ENCODE results near the gene GRID2IP.
"Not testable (repeated sequence)": the region's sequence is repeated elsewhere in the genome, so short reads cannot be mapped to it uniquely, and the experiment has no call there.

GRID2IP gene

GRCh38 chr7:6478186-6478585 lies 73.1 kb downstream of the GRID2IP start:
- Histone ChIP-seq H3K27me3 (replicated peaks in 2 of 5; ENCODE audit: control insufficient read depth in 4 of 5, insufficient read depth in 5 of 5, low read length in 4 of 5) (no peaks in the 10 kb centered on the region), H3K27ac (ENCODE audit: insufficient read depth in 1 of 2, low read depth in 1 of 2, low read length in 2 of 2, poor library complexity in 1 of 2, severe bottlenecking in 2 of 2) (no peak overlapping the region), H3K4me3 (ENCODE audit: control insufficient read depth in 1 of 7, extremely low read depth in 1 of 7, insufficient read depth in 4 of 7, low read depth in 2 of 7, low read length in 6 of 7) (no peak overlapping the region), H3K36me3 (ENCODE audit: control insufficient read depth in 4 of 4, insufficient read depth in 4 of 4, low read length in 3 of 4) (peaks cover 1 to 36% (median 7%) of the 10 kb centered on the region in 4 experiments), H3K4me1 (ENCODE audit: control extremely low read depth in 1 of 4, control insufficient read depth in 4 of 4, insufficient read depth in 4 of 4, low read length in 3 of 4) (peaks cover 10 to 27% (median 19%) of the 10 kb centered on the region in 4 experiments), H3K9me3 (ENCODE audit: control extremely low read depth in 1 of 5, control insufficient read depth in 4 of 5, insufficient read depth in 2 of 5, low read depth in 1 of 5, low read length in 4 of 5) (no peaks in the 10 kb centered on the region)
- POLR2A ChIA-PET, result no interaction called here
- CTCF ChIA-PET, result interaction anchor here (0.9 kb wide), 1 partner anchor 13 kb away, joined by 3 read pairs; no protein-coding TSS in a partner anchor
- WGBS (ENCODE audit: insufficient coverage), result 96% methylated on average over 4 of the region's 7 CpGs
- no peak for DNase-seq

GRCh38 chr7:6477318-6477660 lies 74.0 kb downstream of the GRID2IP start:
- peaks cover 4 to 44% (median 11%) of the 10 kb centered on the region in 4 experiments for H3K36me3 ChIP-seq (ENCODE audit: control insufficient read depth in 4 of 4, insufficient read depth in 4 of 4, low read length in 3 of 4)
- DNase-seq, result no peak
- H3K27ac ChIP-seq (ENCODE audit: insufficient read depth in 1 of 2, low read depth in 1 of 2, low read length in 2 of 2, poor library complexity in 1 of 2, severe bottlenecking in 2 of 2), result peak overlapping the region in 1 of 2 experiments; percentile 23
- POLR2A ChIA-PET, result interaction anchor here (0.8 kb wide), 1 partner anchor 11 kb away, joined by 3 read pairs; no protein-coding TSS in a partner anchor
- peaks cover 8 to 20% (median 13%) of the 10 kb centered on the region in 4 experiments for H3K4me1 ChIP-seq (ENCODE audit: control extremely low read depth in 1 of 4, control insufficient read depth in 4 of 4, insufficient read depth in 4 of 4, low read length in 3 of 4)
- WGBS (ENCODE audit: insufficient coverage), result no CpG with 5 or more reads among the region's 1 CpG
- no peaks in the 10 kb centered on the region for H3K9me3 ChIP-seq (ENCODE audit: control extremely low read depth in 1 of 5, control insufficient read depth in 4 of 5, insufficient read depth in 2 of 5, low read depth in 1 of 5, low read length in 4 of 5)
- no peaks in the 10 kb centered on the region for H3K27me3 ChIP-seq (replicated peaks in 2 of 5; ENCODE audit: control insufficient read depth in 4 of 5, insufficient read depth in 5 of 5, low read length in 4 of 5)
- H3K4me3 ChIP-seq (ENCODE audit: control insufficient read depth in 1 of 7, extremely low read depth in 1 of 7, insufficient read depth in 4 of 7, low read depth in 2 of 7, low read length in 6 of 7), result no peak overlapping the region
- CTCF ChIA-PET, result interaction anchor here (0.9 to 1.4 kb wide), 3 partner anchors 13 to 19 kb away, joined by 3 to 6 read pairs (median 3); no protein-coding TSS in a partner anchor

- Histone ChIP-seq H3K9me3 (ENCODE audit: control extremely low read depth in 1 of 5, control insufficient read depth in 4 of 5, insufficient read depth in 2 of 5, low read depth in 1 of 5, low read length in 4 of 5) (no peaks in the 10 kb centered on the region), H3K4me1 (ENCODE audit: control extremely low read depth in 1 of 4, control insufficient read depth in 4 of 4, insufficient read depth in 4 of 4, low read length in 3 of 4) (peaks cover 8 to 18% (median 12%) of the 10 kb centered on the region in 4 experiments), H3K4me3 (ENCODE audit: control insufficient read depth in 1 of 7, extremely low read depth in 1 of 7, insufficient read depth in 4 of 7, low read depth in 2 of 7, low read length in 6 of 7) (no peak overlapping the region), H3K36me3 (ENCODE audit: control insufficient read depth in 4 of 4, insufficient read depth in 4 of 4, low read length in 3 of 4) (peaks cover 6 to 48% (median 15%) of the 10 kb centered on the region in 4 experiments), H3K27ac (ENCODE audit: insufficient read depth in 1 of 2, low read depth in 1 of 2, low read length in 2 of 2, poor library complexity in 1 of 2, severe bottlenecking in 2 of 2) (peak overlapping the region in 1 of 2 experiments; percentile 63), H3K27me3 (replicated peaks in 2 of 5; ENCODE audit: control insufficient read depth in 4 of 5, insufficient read depth in 5 of 5, low read length in 4 of 5) (no peaks in the 10 kb centered on the region)
- 98% methylated on average over 5 of the region's 7 CpGs for WGBS (ENCODE audit: insufficient coverage)
- ChIA-PET CTCF (interaction anchor here (1.1 to 2.2 kb wide), 5 partner anchors 10 to 98 kb away, joined by 3 to 6 read pairs (median 4); no protein-coding TSS in a partner anchor), POLR2A (interaction anchor here (0.6 to 1.4 kb wide), 4 partner anchors 10 to 272 kb away, joined by 3 to 5 read pairs (median 3); partner anchors contain the start of gene DAGLB)
- peak in 2 of 3 donors; percentile 50 to 52 for DNase-seq
Observed at GRCh38 chr7:6476596-6477317, 74.5 kb downstream of the GRID2IP start.

- CTCF ChIA-PET, result interaction anchor here (0.7 to 2.2 kb wide), 5 partner anchors 9 to 99 kb away, joined by 3 to 6 read pairs (median 4); no protein-coding TSS in a partner anchor
- peak in 2 of 3 donors; percentile 9 to 18 for DNase-seq
- Histone ChIP-seq H3K4me1 (ENCODE audit: control extremely low read depth in 1 of 4, control insufficient read depth in 4 of 4, insufficient read depth in 4 of 4, low read length in 3 of 4) (peaks cover 8 to 16% (median 12%) of the 10 kb centered on the region in 4 experiments), H3K27me3 (replicated peaks in 2 of 5; ENCODE audit: control insufficient read depth in 4 of 5, insufficient read depth in 5 of 5, low read length in 4 of 5) (no peaks in the 10 kb centered on the region), H3K27ac (ENCODE audit: insufficient read depth in 1 of 2, low read depth in 1 of 2, low read length in 2 of 2, poor library complexity in 1 of 2, severe bottlenecking in 2 of 2) (peak overlapping the region in 1 of 2 experiments; percentile 63), H3K4me3 (ENCODE audit: control insufficient read depth in 1 of 7, extremely low read depth in 1 of 7, insufficient read depth in 4 of 7, low read depth in 2 of 7, low read length in 6 of 7) (no peak overlapping the region), H3K9me3 (ENCODE audit: control extremely low read depth in 1 of 5, control insufficient read depth in 4 of 5, insufficient read depth in 2 of 5, low read depth in 1 of 5, low read length in 4 of 5) (no peaks in the 10 kb centered on the region), H3K36me3 (ENCODE audit: control insufficient read depth in 4 of 4, insufficient read depth in 4 of 4, low read length in 3 of 4) (peaks cover 9 to 49% (median 18%) of the 10 kb centered on the region in 4 experiments)
- WGBS (ENCODE audit: insufficient coverage), result 92% methylated on average over 2 of the region's 3 CpGs
- POLR2A ChIA-PET, result interaction anchor here (0.9 to 1.4 kb wide), 2 partner anchors 9 to 27 kb away, joined by 3 read pairs; partner anchors contain the start of gene DAGLB
Observed at GRCh38 chr7:6475433-6476186, 75.7 kb downstream of the GRID2IP start.

- peaks cover 0 to 7% (median 1%) of the 10 kb centered on the region in 5 experiments for H3K9me3 ChIP-seq (ENCODE audit: control extremely low read depth in 1 of 5, control insufficient read depth in 4 of 5, insufficient read depth in 2 of 5, low read depth in 1 of 5, low read length in 4 of 5)
- peaks cover 20 to 73% (median 56%) of the 10 kb centered on the region in 4 experiments for H3K36me3 ChIP-seq (ENCODE audit: control insufficient read depth in 4 of 4, insufficient read depth in 4 of 4, low read length in 3 of 4)
Observed at GRCh38 chr7:6465862-6466261, 85.4 kb downstream of the GRID2IP start.

GRCh38 chr7:6463609-6464008 lies 87.7 kb downstream of the GRID2IP start:
- H3K27me3 ChIP-seq (replicated peaks in 2 of 5; ENCODE audit: control insufficient read depth in 4 of 5, insufficient read depth in 5 of 5, low read length in 4 of 5); H3K4me3 ChIP-seq (ENCODE audit: control insufficient read depth in 1 of 7, extremely low read depth in 1 of 7, insufficient read depth in 4 of 7, low read depth in 2 of 7, low read length in 6 of 7); DNase-seq; H3K9me3 ChIP-seq (ENCODE audit: control extremely low read depth in 1 of 5, control insufficient read depth in 4 of 5, insufficient read depth in 2 of 5, low read depth in 1 of 5, low read length in 4 of 5); H3K4me1 ChIP-seq (ENCODE audit: control extremely low read depth in 1 of 4, control insufficient read depth in 4 of 4, insufficient read depth in 4 of 4, low read length in 3 of 4): not testable (repeated sequence)
- CTCF ChIA-PET, result interaction anchor here (0.7 to 1.6 kb wide), 5 partner anchors 9 to 341 kb away, joined by 3 to 7 read pairs (median 3); no protein-coding TSS in a partner anchor
- 100% methylated on average over 1 of the region's 5 CpGs for whole genome bisulfite sequencing (ENCODE audit: insufficient coverage)
- Histone ChIP-seq H3K36me3 (ENCODE audit: control insufficient read depth in 4 of 4, insufficient read depth in 4 of 4, low read length in 3 of 4) (peaks cover 16 to 64% (median 48%) of the 10 kb centered on the region in 4 experiments), H3K27ac (ENCODE audit: insufficient read depth in 1 of 2, low read depth in 1 of 2, low read length in 2 of 2, poor library complexity in 1 of 2, severe bottlenecking in 2 of 2) (peak overlapping the region in 1 of 2 experiments; percentile 9)
- POLR2A ChIA-PET, result interaction anchor here (0.6 kb wide), 1 partner anchor 756 kb away, joined by 3 read pairs; no protein-coding TSS in a partner anchor

More at GRCh38 chr7:6465862-6466261, 85.4 kb downstream of the GRID2IP start:
- no peak overlapping the region for H3K4me3 ChIP-seq (ENCODE audit: control insufficient read depth in 1 of 7, extremely low read depth in 1 of 7, insufficient read depth in 4 of 7, low read depth in 2 of 7, low read length in 6 of 7)
- H3K27me3 ChIP-seq (replicated peaks in 2 of 5; ENCODE audit: control insufficient read depth in 4 of 5, insufficient read depth in 5 of 5, low read length in 4 of 5), result no peaks in the 10 kb centered on the region
- 97% methylated on average over 6 of the region's 8 CpGs for WGBS (ENCODE audit: insufficient coverage)
- ChIA-PET POLR2A (no interaction called here), CTCF (interaction anchor here (1.7 to 1.8 kb wide), 2 partner anchors 10 to 46 kb away, joined by 3 to 6 read pairs; no protein-coding TSS in a partner anchor)
- H3K27ac ChIP-seq (ENCODE audit: insufficient read depth in 1 of 2, low read depth in 1 of 2, low read length in 2 of 2, poor library complexity in 1 of 2, severe bottlenecking in 2 of 2), result no peak overlapping the region
- no peaks in the 10 kb centered on the region for H3K4me1 ChIP-seq (ENCODE audit: control extremely low read depth in 1 of 4, control insufficient read depth in 4 of 4, insufficient read depth in 4 of 4, low read length in 3 of 4)
- no peak for DNase-seq

Data from common myeloid progenitor, CD34-positive (primary cell).